ENCODE measurements around the gene GATA5. TPM values are rescaled to one million over a fixed set of nuclear protein-coding genes. Genes with fewer than 3 reads are reported as not detected.
A peak's percentile ranks its signal among the peaks of the same experiment; 100 is the strongest.

Gene GATA5
- polyA plus RNA-seq, 5 donors: 25.6 to 46.6 (median 34.3) TPM

- DNase-seq: no peak
These were observed 13.6 kb upstream of the GATA5 start for GRCh38 chr20:62489186-62489931.

GRCh38 chr20:62488470-62488869 lies 12.7 kb upstream of the GATA5 start:
- DNase-seq: no peak

DNA sequence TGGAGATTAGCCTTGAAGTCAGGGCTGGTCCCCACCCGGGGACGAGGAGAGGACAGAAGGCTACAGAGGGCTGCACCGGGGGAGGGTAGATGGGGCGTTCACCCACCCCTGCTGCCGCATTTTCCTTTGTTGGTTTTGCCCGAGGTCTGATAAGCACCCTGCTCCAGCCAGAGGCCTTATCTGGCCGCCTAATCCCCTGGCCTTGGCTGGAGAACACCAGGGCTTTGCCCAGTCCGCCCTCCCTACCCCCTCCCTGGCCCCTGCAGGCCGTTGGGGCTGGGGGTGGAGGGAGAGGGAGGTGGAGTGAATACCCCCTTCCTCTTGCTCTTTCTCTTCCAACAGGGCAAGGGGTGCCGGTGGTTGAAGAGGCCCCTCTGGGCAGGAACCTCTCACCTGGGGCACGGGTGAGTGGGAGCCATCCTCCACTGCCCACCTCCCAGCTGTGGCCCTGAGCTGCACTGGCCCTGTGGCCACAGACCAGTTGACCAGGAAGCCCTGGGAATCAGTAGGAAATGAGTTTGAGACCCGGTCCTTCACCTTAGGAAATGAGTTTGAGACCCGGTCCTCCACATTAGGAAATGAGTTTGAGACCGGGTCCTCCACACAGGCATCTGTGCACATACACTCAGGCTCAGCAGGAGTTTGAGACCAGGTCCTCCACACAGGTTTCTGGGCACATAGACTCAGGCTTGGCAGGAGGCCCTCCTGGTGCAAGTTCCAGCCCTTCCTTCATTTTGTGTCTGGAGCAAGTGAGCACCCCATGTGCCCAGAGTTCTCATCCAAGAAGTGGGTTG lies 12.0 kb upstream of the GATA5 start:
- no peak for DNase-seq

DNA sequence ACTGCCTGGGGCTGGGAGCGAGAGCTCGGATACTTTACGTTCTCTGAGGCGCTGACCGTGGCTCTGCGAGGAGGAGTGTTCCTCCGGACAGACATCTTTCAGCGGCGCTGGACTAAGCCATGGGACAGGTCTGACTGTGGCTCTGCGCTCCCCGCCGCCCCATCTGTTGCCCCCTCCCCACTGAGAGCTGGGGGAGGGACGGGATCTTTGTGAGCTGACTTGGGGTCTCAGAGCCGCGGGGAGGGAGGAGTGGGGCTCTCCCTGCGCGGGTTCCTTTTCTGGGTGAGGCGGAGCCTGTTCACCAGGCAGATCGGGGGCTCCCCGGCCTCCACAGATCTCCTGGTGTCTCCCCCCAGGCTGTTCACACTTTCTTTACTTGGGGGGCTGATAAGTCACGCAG lies 11.3 kb upstream of the GATA5 start:
- no peak for DNase-seq

- DNase-seq: no peak
These were observed 10.7 kb upstream of the GATA5 start for GRCh38 chr20:62486484-62486883.

GRCh38 chr20:62485701-62486089 lies 9.9 kb upstream of the GATA5 start:
- no peak for DNase-seq

- DNase-seq: peak; percentile 88 to 90
These were observed 9.4 kb upstream of the GATA5 start for GRCh38 chr20:62485062-62485700.

GRCh38 chr20:62484478-62484877 lies 8.7 kb upstream of the GATA5 start:
- no peak for DNase-seq

- DNase-seq: no peak
These were observed 8.0 kb upstream of the GATA5 start for GRCh38 chr20:62483613-62484458.

DNA sequence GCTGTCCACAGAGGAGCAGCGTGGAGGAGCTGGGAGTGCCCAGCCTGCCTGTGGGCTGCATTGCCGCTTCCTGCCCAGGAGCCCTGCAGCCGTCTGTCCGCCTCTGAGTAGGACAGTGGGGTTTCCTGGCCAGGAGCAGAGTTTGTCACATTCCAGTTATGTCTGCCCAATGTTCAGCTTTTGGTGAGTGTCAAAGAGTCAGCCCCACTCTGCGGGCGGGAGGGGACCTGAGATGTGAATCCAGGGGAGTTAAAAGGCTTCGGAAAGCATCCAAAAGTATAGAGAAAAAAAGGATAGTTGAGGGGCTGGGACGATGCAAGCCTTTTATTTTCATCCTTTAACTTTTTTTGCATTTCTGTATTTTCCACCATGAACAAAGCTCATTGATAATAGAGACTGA lies 7.2 kb upstream of the GATA5 start:
- DNase-seq: no peak

DNA sequence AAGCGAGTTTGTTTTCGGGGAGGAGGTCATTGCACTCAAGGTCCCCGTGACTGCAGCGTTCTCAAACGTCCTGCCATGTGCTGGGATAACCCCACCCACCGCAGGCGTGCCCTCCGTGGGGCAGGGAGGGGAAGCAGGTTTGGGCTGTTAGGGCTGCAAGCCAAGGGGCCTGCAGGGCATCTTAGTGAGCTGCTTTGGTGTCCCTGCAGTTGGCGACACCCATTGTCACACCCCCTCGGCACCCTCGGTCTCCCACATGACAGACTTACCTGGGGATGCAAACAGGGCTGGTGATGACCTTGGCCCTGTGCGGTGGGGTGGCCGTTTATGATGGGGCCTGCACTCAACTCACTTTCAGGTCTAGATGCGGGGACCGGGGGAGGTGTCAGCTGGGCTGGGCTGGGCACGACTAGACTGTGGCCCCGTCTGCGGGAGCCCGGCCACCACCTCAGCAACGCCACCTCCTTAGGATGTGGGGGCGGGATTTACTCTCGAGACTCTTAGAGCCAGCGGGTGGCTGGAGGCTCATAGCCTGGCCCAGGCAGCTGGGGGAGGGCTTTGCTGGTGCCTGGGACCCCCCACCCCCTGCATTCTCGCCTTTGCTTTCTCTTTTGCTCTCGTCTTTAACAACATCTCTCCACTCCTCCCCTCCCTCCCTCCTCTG lies 6.5 kb upstream of the GATA5 start:
- no peak for DNase-seq

GRCh38 chr20:62481425-62482145 lies 5.8 kb upstream of the GATA5 start:
- DNase-seq: no peak

DNA sequence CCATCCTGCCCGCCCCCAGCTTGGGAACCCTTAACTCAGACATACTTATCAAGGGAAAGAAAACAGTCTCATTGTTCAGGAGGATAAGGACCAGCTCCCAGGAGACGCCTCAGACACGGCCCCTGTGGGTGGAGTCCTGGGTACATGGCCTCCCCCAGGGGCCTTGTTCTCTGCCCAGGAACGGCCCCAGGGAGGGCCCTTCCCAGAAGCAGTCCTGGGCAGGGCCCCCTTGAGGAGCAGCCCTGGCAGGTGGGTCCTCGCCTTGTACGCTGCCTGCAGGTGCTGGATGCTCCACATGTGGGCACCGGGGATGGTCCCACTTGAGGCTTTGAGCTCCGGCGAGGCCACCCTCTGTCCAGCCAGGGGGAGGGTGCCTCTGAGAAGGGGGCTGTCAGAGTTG lies 4.5 kb upstream of the GATA5 start:
- no peak for DNase-seq

DNA sequence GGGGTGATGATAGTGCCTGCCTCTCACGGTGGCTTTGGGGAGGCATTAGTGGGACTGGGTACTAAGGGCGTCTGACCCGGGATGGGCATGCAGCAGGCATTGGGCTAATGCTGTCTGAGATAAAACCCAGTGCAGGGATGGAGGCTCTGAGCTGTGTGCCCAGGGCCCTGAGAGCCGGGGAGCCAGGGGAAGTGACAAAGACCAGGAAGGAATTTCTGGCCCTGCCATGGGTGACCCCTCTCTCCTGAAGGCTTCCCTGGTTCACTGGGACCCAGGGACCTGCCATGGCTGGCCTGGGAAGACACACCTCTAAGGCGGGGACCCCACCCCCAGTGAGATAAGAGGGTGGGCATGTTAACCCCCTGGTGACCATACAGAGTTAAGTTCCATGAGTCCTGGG lies 3.9 kb upstream of the GATA5 start:
- DNase-seq: no peak

- no peak for DNase-seq
These were observed 3.4 kb upstream of the GATA5 start for GRCh38 chr20:62479156-62479555.

DNA sequence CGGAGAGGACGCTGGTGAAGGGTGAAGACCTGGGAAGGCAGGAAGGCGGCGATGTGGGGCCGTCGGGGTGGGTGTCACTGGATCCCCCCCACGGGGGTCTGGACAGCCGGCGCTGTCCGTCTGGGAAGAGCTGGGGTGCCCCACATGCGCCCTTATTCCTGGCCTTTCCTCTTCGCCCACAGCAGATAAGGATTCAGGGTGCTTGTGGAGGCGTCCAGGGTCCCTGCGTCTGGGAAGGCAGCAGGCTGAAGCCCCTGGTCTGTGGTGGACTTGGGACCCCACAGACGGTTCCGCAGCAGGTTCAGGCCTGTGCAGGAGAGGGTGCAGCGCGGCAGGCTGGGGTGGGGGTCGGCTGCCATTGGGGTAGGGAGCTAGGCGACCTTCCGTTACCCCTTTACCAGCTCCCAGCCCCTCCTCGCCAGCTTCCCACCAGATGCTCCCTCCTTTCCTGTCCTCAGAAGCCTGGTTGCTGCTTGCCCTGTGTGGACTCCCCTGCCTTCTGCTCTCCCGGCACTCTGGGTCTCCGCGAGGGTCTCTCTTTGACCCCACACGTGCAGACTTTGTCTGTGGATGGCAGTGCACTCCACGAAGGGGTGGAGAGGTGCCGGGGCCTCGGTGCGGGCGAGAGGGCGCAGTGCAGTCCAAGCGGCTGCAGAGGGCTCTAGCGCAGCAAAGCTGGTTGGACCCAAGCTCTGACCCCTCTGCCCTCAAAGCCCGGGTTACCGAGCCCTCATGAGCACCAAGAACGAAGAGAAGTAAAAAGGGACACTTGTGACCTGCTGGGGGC lies 2.1 kb upstream of the GATA5 start:
- DNase-seq: no peak

DNA sequence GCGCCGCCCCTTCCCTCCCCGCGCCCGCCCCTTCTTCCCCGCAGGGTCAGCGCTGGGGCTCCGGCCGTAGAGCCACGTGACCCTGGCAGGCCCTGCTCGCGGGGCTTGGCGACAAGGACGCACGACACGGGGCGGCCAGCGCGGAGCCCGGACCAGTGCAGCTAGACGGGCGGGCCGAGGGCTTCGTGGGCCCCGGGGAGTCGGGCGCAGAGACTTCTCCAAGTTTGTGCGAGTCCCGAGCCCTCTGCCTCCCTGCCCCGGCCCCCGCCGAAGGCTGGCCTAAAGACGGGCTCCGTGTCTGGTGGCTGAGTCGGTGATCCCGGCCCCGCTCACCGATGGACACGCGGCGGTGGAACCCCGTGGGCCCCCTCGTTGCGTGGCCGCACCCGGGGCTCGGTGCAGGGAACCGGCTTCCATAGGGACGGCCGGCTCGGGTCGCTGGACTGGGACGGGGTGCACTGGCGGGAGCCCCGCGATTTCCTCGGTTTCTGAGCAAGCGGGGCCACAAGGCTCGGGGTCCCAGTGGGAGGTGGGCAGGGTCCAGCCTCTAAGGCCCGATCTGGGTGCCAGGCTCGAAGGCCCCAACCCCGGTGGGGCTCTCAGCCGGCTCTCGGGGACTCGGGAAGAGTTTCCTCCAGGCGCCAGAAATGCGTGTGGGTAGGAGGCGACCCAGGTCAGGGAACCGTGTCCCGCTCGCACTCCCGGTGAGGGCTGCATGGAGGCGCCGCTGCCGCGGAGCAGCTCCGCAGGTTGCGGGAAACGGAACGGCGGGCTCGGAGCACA lies 452 bp upstream of the GATA5 start:
- peak in 1 of 2 donors; percentile 70 for DNase-seq

- no peak for DNase-seq
These were observed 596 bp downstream of the GATA5 start for GRCh38 chr20:62475027-62475771.

Measured in right lung (tissue), 5 donors.